GM21825 (cell line): Measurements from ENCODE around the gene MAGEE2.
"Not testable (repeated sequence)": the region's sequence is repeated elsewhere in the genome, so short reads cannot be mapped to it uniquely, and the experiment has no call there.

Experiments
- ATAC-seq: cut with Tn5 transposase; IDR thresholded peaks from one replicate; pipeline ENCODE4 v1.9.1; 2021; ENCODE audit warnings: mild to moderate bottlenecking, moderate library complexity; ENCODE audit not compliant: unreplicated experiment

Gene MAGEE2, protein sequence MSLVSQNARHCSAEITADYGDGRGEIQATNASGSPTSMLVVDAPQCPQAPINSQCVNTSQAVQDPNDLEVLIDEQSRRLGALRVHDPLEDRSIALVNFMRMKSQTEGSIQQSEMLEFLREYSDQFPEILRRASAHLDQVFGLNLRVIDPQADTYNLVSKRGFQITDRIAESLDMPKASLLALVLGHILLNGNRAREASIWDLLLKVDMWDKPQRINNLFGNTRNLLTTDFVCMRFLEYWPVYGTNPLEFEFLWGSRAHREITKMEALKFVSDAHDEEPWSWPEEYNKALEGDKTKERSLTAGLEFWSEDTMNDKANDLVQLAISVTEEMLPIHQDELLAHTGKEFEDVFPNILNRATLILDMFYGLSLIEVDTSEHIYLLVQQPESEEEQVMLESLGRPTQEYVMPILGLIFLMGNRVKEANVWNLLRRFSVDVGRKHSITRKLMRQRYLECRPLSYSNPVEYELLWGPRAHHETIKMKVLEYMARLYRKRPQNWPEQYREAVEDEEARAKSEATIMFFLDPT

DNA sequence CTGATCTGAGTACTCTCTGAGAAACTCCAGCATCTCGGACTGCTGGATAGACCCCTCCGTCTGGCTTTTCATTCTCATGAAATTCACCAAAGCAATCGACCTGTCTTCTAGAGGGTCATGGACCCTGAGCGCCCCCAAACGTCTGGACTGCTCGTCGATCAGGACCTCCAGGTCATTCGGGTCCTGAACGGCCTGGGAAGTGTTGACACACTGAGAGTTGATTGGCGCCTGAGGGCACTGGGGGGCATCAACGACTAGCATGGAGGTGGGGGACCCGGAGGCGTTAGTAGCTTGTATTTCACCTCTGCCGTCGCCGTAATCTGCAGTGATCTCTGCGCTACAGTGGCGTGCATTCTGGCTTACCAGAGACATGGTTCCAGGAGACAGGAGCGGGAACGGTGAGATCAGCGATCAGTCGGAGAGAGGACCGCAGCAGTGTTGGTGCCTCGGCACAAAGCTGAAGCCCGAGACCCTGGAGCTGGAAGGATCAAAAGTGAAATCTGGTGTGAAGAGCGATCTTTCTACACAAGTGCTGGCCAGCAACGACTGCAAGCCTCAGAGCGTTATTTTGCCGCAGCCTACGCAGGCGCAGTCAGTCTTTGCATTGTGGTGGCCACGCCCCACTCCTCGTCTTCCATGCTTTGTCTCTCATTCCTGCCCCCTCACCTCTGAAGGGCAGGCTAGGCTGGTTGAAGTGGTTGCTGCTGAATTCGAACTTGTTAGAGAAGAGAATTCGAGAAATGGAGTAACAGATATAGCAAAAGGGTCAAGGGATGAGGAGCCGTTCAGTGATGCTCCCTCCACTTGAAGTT lies at the start of gene MAGEE2:
MAGEE2 (minus strand) TSS at position 575 of the 812 bp plus-strand sequence; CDS start at position 372, 203 bp downstream.
- ATAC-seq, result no peak

GRCh38 chrX:75786290-75786689 lies 1.2 kb upstream of the MAGEE2 start:
- ATAC-seq, result no peak

GRCh38 chrX:75781611-75782010 lies 3.4 kb downstream of the MAGEE2 start:
- ATAC-seq, result no peak

GRCh38 chrX:75768063-75768462 lies 17.0 kb downstream of the MAGEE2 start:
- not testable (repeated sequence) for ATAC-seq

DNA sequence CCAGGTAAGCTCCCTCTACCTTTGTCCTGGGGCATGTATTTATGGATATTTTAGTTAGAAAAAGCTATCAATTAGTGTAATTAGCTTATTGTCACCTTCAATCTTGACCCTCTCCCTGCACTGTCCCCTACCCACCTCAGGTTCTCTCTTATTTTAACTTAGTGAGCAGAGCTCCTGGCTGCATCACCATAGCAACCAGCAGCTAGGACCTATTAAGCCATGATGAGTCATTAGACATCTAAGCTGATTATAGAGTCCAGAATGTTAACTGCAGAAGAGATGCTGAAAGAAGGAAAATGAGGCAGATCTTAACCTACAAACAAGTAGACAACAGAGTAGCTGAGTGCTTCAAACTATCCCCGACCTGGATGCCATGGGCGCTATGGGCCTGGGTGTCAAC lies 36.6 kb downstream of the MAGEE2 start:
- ATAC-seq, result no peak

GRCh38 chrX:75746891-75747639 lies 38.0 kb downstream of the MAGEE2 start:
- peak; percentile 69 for ATAC-seq
